ENCODE results near the gene ACP2.
"Not testable (repeated sequence)": the region's sequence is repeated elsewhere in the genome, so short reads cannot be mapped to it uniquely, and the experiment has no call there.

Gene ACP2

DNA sequence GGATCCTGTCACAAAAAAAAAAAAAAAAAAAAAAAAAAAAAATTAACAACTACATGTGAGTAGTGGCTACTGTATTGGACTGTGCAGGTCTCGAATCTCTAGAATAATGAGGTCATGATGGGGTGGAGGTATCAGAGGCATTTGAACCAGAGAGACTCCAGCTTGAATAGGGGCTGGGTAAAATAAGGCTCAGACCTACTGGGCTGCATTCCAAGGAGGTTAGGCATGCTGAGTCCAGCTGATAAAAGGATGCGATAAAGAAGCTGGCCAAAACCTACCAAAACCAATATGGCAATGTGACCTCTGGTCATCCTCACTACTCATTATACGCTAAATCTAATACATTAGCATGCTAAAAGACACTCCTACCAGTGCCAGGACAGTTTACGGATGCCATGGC lies 56.5 kb downstream of the ACP2 start:
- no peak for DNase-seq (ENCODE audit: low read depth in 2 of 2)
- TF ChIP-seq, protein P1, sequence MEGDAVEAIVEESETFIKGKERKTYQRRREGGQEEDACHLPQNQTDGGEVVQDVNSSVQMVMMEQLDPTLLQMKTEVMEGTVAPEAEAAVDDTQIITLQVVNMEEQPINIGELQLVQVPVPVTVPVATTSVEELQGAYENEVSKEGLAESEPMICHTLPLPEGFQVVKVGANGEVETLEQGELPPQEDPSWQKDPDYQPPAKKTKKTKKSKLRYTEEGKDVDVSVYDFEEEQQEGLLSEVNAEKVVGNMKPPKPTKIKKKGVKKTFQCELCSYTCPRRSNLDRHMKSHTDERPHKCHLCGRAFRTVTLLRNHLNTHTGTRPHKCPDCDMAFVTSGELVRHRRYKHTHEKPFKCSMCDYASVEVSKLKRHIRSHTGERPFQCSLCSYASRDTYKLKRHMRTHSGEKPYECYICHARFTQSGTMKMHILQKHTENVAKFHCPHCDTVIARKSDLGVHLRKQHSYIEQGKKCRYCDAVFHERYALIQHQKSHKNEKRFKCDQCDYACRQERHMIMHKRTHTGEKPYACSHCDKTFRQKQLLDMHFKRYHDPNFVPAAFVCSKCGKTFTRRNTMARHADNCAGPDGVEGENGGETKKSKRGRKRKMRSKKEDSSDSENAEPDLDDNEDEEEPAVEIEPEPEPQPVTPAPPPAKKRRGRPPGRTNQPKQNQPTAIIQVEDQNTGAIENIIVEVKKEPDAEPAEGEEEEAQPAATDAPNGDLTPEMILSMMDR (IDR thresholded peaks at IDR 0.05; ENCODE audit: low read depth, low read length): no peak
- H3K4me3 ChIP-seq (replicated peaks in 1 of 2; ENCODE audit: low read depth in 2 of 2, low read length in 2 of 2): no peak overlapping the region

DNA sequence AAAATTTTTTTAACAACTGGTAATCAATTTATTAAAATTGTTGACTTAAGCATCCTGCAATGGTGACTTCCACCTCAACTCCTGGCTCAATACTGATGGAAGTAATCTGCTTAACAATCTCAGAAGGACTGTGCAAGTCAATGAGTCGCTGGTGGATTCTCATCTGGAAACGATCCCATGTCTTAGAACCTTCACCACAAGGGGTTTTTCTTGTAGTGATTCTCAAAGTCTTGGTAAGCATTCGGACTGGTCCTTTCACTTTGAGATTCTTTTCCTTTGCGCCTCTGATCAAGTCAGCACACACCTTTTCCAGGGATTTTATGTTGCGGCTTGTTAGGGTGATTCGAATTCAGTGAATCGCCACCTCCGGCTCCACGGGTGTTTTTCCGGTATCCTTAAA lies 57.5 kb downstream of the ACP2 start:
- H3K4me3 ChIP-seq (replicated peaks in 1 of 2; ENCODE audit: low read depth in 2 of 2, low read length in 2 of 2): not testable (repeated sequence)
- peak in 1 of 2 donors; percentile 22 for DNase-seq (ENCODE audit: low read depth in 2 of 2)
